GM10266 (cell line): ENCODE measurements around the gene ARID3A.

Experiments used
- DNase-seq: peaks from one replicate; pipeline ENCODE4 v3.0.0; 2012; ENCODE audit errors: extremely low spot score
- CTCF ChIP-seq: IDR thresholded peaks from 2 replicates; pipeline ENCODE4 v1.5.1; 2012; ENCODE audit warnings: mild to moderate bottlenecking, low read depth; ENCODE audit not compliant: control insufficient read depth, insufficient read depth; ENCODE audit errors: missing control alignments

Gene ARID3A

GRCh38 chr19:982567-983170 is 56.8 kb downstream of the ARID3A start:
- TF ChIP-seq CTCF = peak; percentile 98
- peak; percentile 97 for DNase-seq

GRCh38 chr19:984165-984967 is 58.5 kb downstream of the ARID3A start, which contains the start of gene WDR18:
TSS of gene WDR18 (plus strand) at chr19:984345. CDS start at chr19:984354, 9 bp downstream.
- peak; percentile 26 for TF ChIP-seq CTCF
- DNase-seq = peak; percentile 100

- DNase-seq = no peak
- no peak for TF ChIP-seq CTCF
These were observed 60.2 kb downstream of the ARID3A start for GRCh38 chr19:986083-986482.

GRCh38 chr19:988081-988480 is 62.2 kb downstream of the ARID3A start:
- DNase-seq = no peak
- TF ChIP-seq CTCF = no peak

GRCh38 chr19:988510-988909 is 62.7 kb downstream of the ARID3A start:
- TF ChIP-seq CTCF = no peak
- DNase-seq = no peak

GRCh38 chr19:989381-990081 is 63.7 kb downstream of the ARID3A start:
- TF ChIP-seq CTCF = peak; percentile 14

More at GRCh38 chr19:989381-990081, 63.7 kb downstream of the ARID3A start:
- DNase-seq = no peak
